ENCODE results near the gene MT1G. TPM values are rescaled to one million over a fixed set of nuclear protein-coding genes. Genes with fewer than 3 reads are reported as not detected.
"Not testable (repeated sequence)": the region's sequence is repeated elsewhere in the genome, so short reads cannot be mapped to it uniquely, and the experiment has no call there.

The MT1G gene
- polyA plus RNA-seq, 1 donor from 2014 or later = not detected

- peak; percentile 35 for TF ChIP-seq CTCF (IDR thresholded peaks at IDR 0.05; ENCODE audit: poor library complexity, severe bottlenecking)
- TF ChIP-seq EP300 (conservative IDR thresholded peaks at IDR 0.05; ENCODE audit: poor library complexity, severe bottlenecking) = no peak
- no peaks in the 10 kb centered on the region for H3F3A ChIP-seq (ENCODE audit: insufficient read depth, low read length, poor library complexity, severe bottlenecking)
These were observed 6.1 kb upstream of the MT1G start for GRCh38 chr16:56673921-56674320.

GRCh38 chr16:56672761-56673536 lies 5.1 kb upstream of the MT1G start:
- Histone ChIP-seq H3K27ac (ENCODE audit: low read length) (no peak overlapping the region), H3K9ac (ENCODE audit: low read length) (no peak overlapping the region), H3F3A (ENCODE audit: insufficient read depth, low read length, poor library complexity, severe bottlenecking) (no peaks in the 10 kb centered on the region), H4K20me1 (ENCODE audit: insufficient read depth) (no peaks in the 10 kb centered on the region), H3K4me3 (ENCODE audit: low read length) (no peak overlapping the region), H3K36me3 (ENCODE audit: insufficient read depth, low read length) (no peaks in the 10 kb centered on the region), H3K4me2 (ENCODE audit: low read length) (no peak overlapping the region), H3K79me2 (replicated peaks; ENCODE audit: insufficient read depth, low read length) (no peaks in the 10 kb centered on the region), H2AFZ (ENCODE audit: low read depth, low read length) (no peak overlapping the region), H3K9me2 (ENCODE audit: insufficient read depth, low read length) (no peaks in the 10 kb centered on the region), H3K9me3 (ENCODE audit: low read length) (no peaks in the 10 kb centered on the region), H3K27me3 (ENCODE audit: insufficient read depth, low read depth, low read length) (peaks cover 93% of the 10 kb centered on the region)
- no peak for TF ChIP-seq CTCF (IDR thresholded peaks at IDR 0.05; ENCODE audit: poor library complexity, severe bottlenecking)
- no peak for TF ChIP-seq SMC3 (conservative IDR thresholded peaks at IDR 0.05; ENCODE audit: poor library complexity)
- TF ChIP-seq REST (IDR thresholded peaks at IDR 0.05; ENCODE audit: borderline replicate concordance) = no peak
- TF ChIP-seq MXI1 (conservative IDR thresholded peaks at IDR 0.05; ENCODE audit: poor library complexity, severe bottlenecking) = no peak
- no peak for TF ChIP-seq EZH2 (IDR thresholded peaks at IDR 0.05; ENCODE audit: borderline replicate concordance, insufficient read depth, low read length, poor library complexity, severe bottlenecking)
- TF ChIP-seq TAF1 (IDR thresholded peaks at IDR 0.05; ENCODE audit: low read depth) = no peak
- no peak for TF ChIP-seq POLR2AphosphoS5 (IDR thresholded peaks at IDR 0.05)

More at GRCh38 chr16:56673921-56674320, 6.1 kb upstream of the MT1G start:
- Histone ChIP-seq H2AFZ (ENCODE audit: low read depth, low read length) (no peak overlapping the region), H3K36me3 (ENCODE audit: insufficient read depth, low read length) (no peaks in the 10 kb centered on the region), H3K9me2 (ENCODE audit: insufficient read depth, low read length) (no peaks in the 10 kb centered on the region), H3K9ac (ENCODE audit: low read length) (no peak overlapping the region), H3K4me2 (ENCODE audit: low read length) (no peak overlapping the region), H4K20me1 (ENCODE audit: insufficient read depth) (no peaks in the 10 kb centered on the region), H3K4me3 (ENCODE audit: low read length) (no peak overlapping the region), H3K27ac (ENCODE audit: low read length) (no peak overlapping the region), H3K79me2 (replicated peaks; ENCODE audit: insufficient read depth, low read length) (no peaks in the 10 kb centered on the region), H3K27me3 (ENCODE audit: insufficient read depth, low read depth, low read length) (peaks cover 87% of the 10 kb centered on the region), H3K9me3 (ENCODE audit: low read length) (no peaks in the 10 kb centered on the region)

DNA sequence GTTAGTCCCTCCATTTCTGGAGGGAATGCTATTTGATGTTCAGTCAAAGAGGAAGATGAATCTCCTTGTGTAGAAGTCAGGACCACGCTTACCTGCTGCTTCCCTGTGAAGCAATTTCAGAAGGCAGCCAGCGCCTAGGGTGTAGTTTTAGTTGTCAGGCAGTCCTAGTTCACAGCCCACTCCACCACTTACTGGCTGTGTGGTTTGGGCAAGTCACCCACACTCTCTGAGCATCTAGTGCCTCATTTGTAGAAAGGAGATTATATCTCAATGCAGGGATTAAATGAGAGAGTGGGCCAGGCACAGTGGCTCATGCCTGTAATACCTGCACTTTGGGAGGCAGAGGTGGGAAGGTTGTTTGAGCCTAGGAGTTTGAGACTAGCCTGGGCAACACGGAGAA lies 4.3 kb upstream of the MT1G start:
- not testable (repeated sequence) for H3K4me3 ChIP-seq (ENCODE audit: low read length); H3K9ac ChIP-seq (ENCODE audit: low read length); H4K20me1 ChIP-seq (ENCODE audit: insufficient read depth); H2AFZ ChIP-seq (ENCODE audit: low read depth, low read length); H3K27ac ChIP-seq (ENCODE audit: low read length); H3F3A ChIP-seq (ENCODE audit: insufficient read depth, low read length, poor library complexity, severe bottlenecking); H3K79me2 ChIP-seq (replicated peaks; ENCODE audit: insufficient read depth, low read length); H3K9me2 ChIP-seq (ENCODE audit: insufficient read depth, low read length); H3K9me3 ChIP-seq (ENCODE audit: low read length); H3K36me3 ChIP-seq (ENCODE audit: insufficient read depth, low read length); H3K4me2 ChIP-seq (ENCODE audit: low read length)
- peaks cover 93% of the 10 kb centered on the region for H3K27me3 ChIP-seq (ENCODE audit: insufficient read depth, low read depth, low read length)

DNA sequence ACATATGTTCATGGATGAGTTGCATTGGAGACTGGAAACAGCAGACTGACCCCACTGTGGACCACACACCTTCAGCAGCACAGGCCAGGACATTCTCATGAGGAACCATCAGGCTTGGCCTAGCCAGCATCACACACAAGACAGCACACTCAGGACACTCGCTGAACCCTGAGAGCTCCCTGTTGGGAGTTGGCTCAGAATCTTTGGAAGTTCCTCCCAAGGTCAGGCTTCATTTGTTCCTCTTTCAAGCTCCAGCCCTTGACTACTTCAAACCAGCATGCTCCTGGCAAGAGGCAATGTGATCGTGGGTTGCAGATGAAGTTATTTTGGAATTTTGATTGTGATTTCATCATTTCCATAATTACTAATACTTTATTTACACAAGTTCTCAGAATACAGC lies 3.8 kb upstream of the MT1G start:
- H2AFZ ChIP-seq (ENCODE audit: low read depth, low read length); H3K4me3 ChIP-seq (ENCODE audit: low read length); H3K79me2 ChIP-seq (replicated peaks; ENCODE audit: insufficient read depth, low read length); H3K9me2 ChIP-seq (ENCODE audit: insufficient read depth, low read length); H3K36me3 ChIP-seq (ENCODE audit: insufficient read depth, low read length); H3F3A ChIP-seq (ENCODE audit: insufficient read depth, low read length, poor library complexity, severe bottlenecking); H3K9me3 ChIP-seq (ENCODE audit: low read length); H3K4me2 ChIP-seq (ENCODE audit: low read length); H4K20me1 ChIP-seq (ENCODE audit: insufficient read depth); H3K27ac ChIP-seq (ENCODE audit: low read length); H3K9ac ChIP-seq (ENCODE audit: low read length): not testable (repeated sequence)
- H3K27me3 ChIP-seq (ENCODE audit: insufficient read depth, low read depth, low read length) = peaks cover 93% of the 10 kb centered on the region
